Mesendoderm (in vitro differentiated cells): Measurements from ENCODE around the gene TELO2.

Source experiments
- DNase-seq: peaks from one replicate; pipeline ENCODE4 v3.0.0; 2013
- H2AK5ac ChIP-seq: 2 replicates; pipeline ENCODE4 v1.6.1; 2013; ENCODE audit warnings: low read length, inconsistent platforms
- H2BK120ac ChIP-seq: 2 replicates; pipeline ENCODE4 v1.6.1; 2013; ENCODE audit warnings: low read depth, mild to moderate bottlenecking, low read length, moderate library complexity, mixed read lengths
- H2BK15ac ChIP-seq: replicated peaks from 2 replicates; pipeline ENCODE4 v1.6.1; 2013; ENCODE audit warnings: low read depth, mild to moderate bottlenecking, moderate library complexity
- H2BK5ac ChIP-seq: 2 replicates; pipeline ENCODE4 v1.6.1; 2013; ENCODE audit warnings: low read length, inconsistent platforms
- H3K18ac ChIP-seq: 2 replicates; pipeline ENCODE4 v1.6.1; 2013; ENCODE audit warnings: mild to moderate bottlenecking, low read length, mixed read lengths
- H3K23ac ChIP-seq: one replicate; pipeline ENCODE4 v1.6.1; 2013; ENCODE audit warnings: low read length
- H3K27ac ChIP-seq: 2 replicates; pipeline ENCODE4 v1.5.1; 2013; ENCODE audit warnings: low read depth, mild to moderate bottlenecking, inconsistent platforms, low read length, moderate library complexity
- H3K27me3 ChIP-seq: 2 replicates; pipeline ENCODE4 v1.6.1; 2013; ENCODE audit warnings: low read length, control low read depth, mild to moderate bottlenecking, inconsistent platforms; ENCODE audit not compliant: insufficient read depth, poor library complexity
- H3K36me3 ChIP-seq: 2 replicates; pipeline ENCODE4 v1.6.1; 2013; ENCODE audit warnings: low read length, inconsistent platforms; ENCODE audit not compliant: control insufficient read depth, insufficient read depth
- H3K4ac ChIP-seq: one replicate; pipeline ENCODE4 v1.6.1; 2013; ENCODE audit warnings: low read depth, mild to moderate bottlenecking, low read length, moderate library complexity
- H3K4me1 ChIP-seq: 2 replicates; pipeline ENCODE4 v1.6.1; 2013; ENCODE audit warnings: low read depth, low read length, inconsistent platforms; ENCODE audit not compliant: control insufficient read depth
- H3K4me2 ChIP-seq: 2 replicates; pipeline ENCODE4 v1.6.1; 2013; ENCODE audit warnings: low read length
- H3K4me3 ChIP-seq: 2 replicates; pipeline ENCODE4 v1.5.1; 2013; ENCODE audit warnings: mild to moderate bottlenecking, low read length
- H3K56ac ChIP-seq: one replicate; pipeline ENCODE4 v1.6.1; 2013; ENCODE audit warnings: low read length
- H3K79me1 ChIP-seq: 2 replicates; pipeline ENCODE4 v1.6.1; 2013; ENCODE audit warnings: low read length, inconsistent platforms
- H3K79me2 ChIP-seq: 2 replicates; pipeline ENCODE4 v1.6.1; 2013; ENCODE audit warnings: mild to moderate bottlenecking, low read length; ENCODE audit not compliant: control insufficient read depth, insufficient read depth
- H3K9ac ChIP-seq: 2 replicates; pipeline ENCODE4 v1.6.1; 2013; ENCODE audit warnings: low read length, inconsistent platforms
- H4K5ac ChIP-seq: one replicate; pipeline ENCODE4 v1.6.1; 2013; ENCODE audit warnings: low read length
- H4K8ac ChIP-seq: one replicate; pipeline ENCODE4 v1.6.1; 2013; ENCODE audit warnings: low read depth, mild to moderate bottlenecking, control low read depth, low read length, moderate library complexity
- WGBS: extraction: QIAGEN DNeasy Blood & Tissue Kit; methylation state at CpG from one replicate; pipeline ENCODE4 v1.1.7; 2013; ENCODE audit warnings: low lambda C conversion rate, missing lambda C conversion rate; ENCODE audit not compliant: insufficient coverage; ENCODE audit errors: extremely low coverage; 5-methylcytosine and 5-hydroxymethylcytosine counted together

Gene TELO2

DNA sequence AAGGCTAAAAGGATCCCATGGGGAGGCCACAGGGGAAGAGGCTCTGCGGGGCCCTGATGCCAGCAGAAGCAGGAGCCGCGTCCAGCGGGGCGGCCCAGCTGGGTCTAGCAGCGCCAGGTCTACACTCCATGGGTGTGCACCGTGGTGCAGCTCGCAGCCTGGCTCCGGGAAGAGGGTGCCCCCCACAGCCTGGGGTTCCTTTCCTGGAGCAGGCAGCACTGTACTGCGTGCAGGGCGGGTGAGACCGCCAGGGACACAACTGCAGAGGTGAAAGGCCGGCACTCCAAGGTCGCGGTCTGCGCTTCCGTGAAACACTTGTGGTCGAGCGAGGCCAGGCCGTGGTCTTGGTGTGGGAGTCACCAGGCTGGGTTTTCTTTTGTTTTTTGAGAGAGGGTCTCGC is 42.3 kb upstream of the TELO2 start:
- peaks cover 3% of the 10 kb centered on the region for H3K36me3 ChIP-seq
- DNase-seq = no peak

DNA sequence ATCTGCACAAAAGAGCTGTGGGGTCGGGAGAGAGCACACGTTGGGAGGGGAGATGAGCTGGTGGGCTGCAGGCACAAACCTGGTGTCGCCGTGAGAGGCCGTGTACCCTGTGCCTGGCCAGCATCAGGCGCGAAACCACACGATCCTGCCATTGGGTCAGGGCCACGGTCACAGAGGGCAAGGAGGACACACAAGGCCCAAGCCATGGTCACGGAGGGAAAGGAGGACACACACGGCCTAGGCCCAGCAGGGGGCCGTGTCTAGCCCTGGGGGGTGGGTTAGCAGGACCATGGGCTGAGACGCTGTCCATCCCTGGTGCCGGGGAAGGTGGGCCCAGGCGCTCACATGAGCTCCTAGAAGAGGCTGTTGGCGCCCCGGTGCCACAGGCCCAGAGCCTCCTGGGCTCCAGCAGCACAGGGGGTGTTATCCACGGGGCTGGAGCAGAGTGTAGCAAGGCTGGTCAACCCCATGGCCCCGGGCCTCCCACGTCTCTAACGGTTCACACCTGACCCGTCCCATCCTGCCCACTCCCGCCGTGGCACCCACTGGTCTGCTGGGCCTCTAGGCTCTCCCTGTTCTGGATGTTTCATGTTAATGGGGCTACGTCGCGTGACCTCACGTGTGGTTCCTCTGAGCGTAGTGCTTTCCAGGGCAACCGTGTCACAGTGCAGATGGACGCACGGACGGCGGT is 41.3 kb upstream of the TELO2 start:
- no peak overlapping the region for H3K4ac ChIP-seq
- no peak overlapping the region for H3K27ac ChIP-seq
- H3K56ac ChIP-seq = no peak overlapping the region
- H3K79me2 ChIP-seq = no peaks in the 10 kb centered on the region
- H2BK5ac ChIP-seq = no peak overlapping the region
- no peak overlapping the region for H4K8ac ChIP-seq
- H3K27me3 ChIP-seq = no peaks in the 10 kb centered on the region
- no peak overlapping the region for H4K5ac ChIP-seq
- peaks cover 3% of the 10 kb centered on the region for H3K36me3 ChIP-seq
- H2BK120ac ChIP-seq = no peak overlapping the region
- no peak overlapping the region for H3K4me2 ChIP-seq
- H2AK5ac ChIP-seq = no peak overlapping the region
- no peaks in the 10 kb centered on the region for H3K4me1 ChIP-seq
- H3K4me3 ChIP-seq = no peak overlapping the region
- H3K9ac ChIP-seq = no peak overlapping the region
- H2BK15ac ChIP-seq = no peak overlapping the region
- H3K23ac ChIP-seq = no peak overlapping the region
- WGBS = no CpG with 5 or more reads among the region's 34 CpGs
- no peaks in the 10 kb centered on the region for H3K79me1 ChIP-seq
- no peak overlapping the region for H3K18ac ChIP-seq
- no peak for DNase-seq

More for the DNA sequence above, 42.3 kb upstream of the TELO2 start:
- H2AK5ac ChIP-seq = no peak overlapping the region
- H3K79me2 ChIP-seq = no peaks in the 10 kb centered on the region
- no peak overlapping the region for H3K18ac ChIP-seq
- WGBS = no CpG with 5 or more reads among the region's 21 CpGs
- no peak overlapping the region for H3K9ac ChIP-seq
- no peaks in the 10 kb centered on the region for H3K27me3 ChIP-seq
- H3K23ac ChIP-seq = no peak overlapping the region
- no peak overlapping the region for H2BK5ac ChIP-seq
- no peak overlapping the region for H4K8ac ChIP-seq
- H3K56ac ChIP-seq = no peak overlapping the region
- H3K79me1 ChIP-seq = no peaks in the 10 kb centered on the region
- no peak overlapping the region for H2BK120ac ChIP-seq
- H2BK15ac ChIP-seq = no peak overlapping the region
- H3K4me1 ChIP-seq = no peaks in the 10 kb centered on the region
- H3K4ac ChIP-seq = no peak overlapping the region
- no peak overlapping the region for H4K5ac ChIP-seq
- no peak overlapping the region for H3K4me2 ChIP-seq
- no peak overlapping the region for H3K4me3 ChIP-seq
- no peak overlapping the region for H3K27ac ChIP-seq

DNA sequence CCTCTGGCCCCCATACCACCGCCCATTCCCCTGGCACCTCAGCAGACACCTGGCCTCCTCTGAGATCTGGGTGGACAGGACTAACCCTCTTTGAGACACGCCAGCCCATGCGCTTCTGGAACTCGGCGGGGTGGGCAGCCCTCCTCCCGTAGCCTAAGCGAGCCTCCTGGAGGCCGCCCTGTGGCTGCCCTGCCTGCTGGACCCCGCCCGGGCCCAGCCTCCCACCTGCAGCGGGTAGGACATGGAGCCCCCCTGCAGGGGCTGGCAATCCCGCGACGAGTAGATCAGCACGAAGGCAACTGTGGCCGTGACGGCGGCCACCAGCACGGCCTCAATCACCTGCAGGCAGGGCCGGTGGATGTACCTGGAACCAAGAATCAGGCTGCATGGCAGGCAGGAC is 40.6 kb upstream of the TELO2 start:
- Histone ChIP-seq H3K4me3 (no peak overlapping the region), H2BK120ac (no peak overlapping the region), H3K4me2 (no peak overlapping the region), H3K18ac (no peak overlapping the region), H3K9ac (no peak overlapping the region), H3K79me2 (no peaks in the 10 kb centered on the region), H3K36me3 (peaks cover 3% of the 10 kb centered on the region), H2BK15ac (no peak overlapping the region), H2AK5ac (no peak overlapping the region), H3K27ac (no peak overlapping the region), H3K27me3 (no peaks in the 10 kb centered on the region), H4K8ac (no peak overlapping the region), H4K5ac (no peak overlapping the region), H3K79me1 (no peaks in the 10 kb centered on the region), H3K56ac (no peak overlapping the region), H2BK5ac (no peak overlapping the region), H3K4ac (no peak overlapping the region), H3K23ac (no peak overlapping the region), H3K4me1 (no peaks in the 10 kb centered on the region)
- no CpG with 5 or more reads among the region's 20 CpGs for WGBS
- no peak for DNase-seq

DNA sequence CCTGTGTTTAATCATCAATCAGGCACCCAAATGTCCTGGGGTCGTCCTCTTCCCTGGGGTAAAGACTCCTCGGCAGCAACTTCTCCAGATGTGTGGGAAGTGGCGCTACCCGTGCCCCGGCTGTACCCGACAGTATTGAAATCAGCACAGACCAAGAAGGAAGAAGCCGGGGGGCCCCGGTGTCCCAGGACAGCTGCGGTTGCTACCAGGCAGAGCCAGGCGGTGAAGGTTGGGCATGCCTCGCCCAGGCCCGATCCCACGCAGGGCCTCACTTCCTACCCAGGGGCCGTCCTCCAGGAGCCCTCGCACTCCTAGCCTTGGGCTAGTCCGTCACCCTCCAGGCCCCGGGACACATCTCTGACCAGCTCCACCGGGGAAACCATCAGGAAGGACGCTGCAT is 39.8 kb upstream of the TELO2 start:
- no CpG with 5 or more reads among the region's 19 CpGs for WGBS

DNA sequence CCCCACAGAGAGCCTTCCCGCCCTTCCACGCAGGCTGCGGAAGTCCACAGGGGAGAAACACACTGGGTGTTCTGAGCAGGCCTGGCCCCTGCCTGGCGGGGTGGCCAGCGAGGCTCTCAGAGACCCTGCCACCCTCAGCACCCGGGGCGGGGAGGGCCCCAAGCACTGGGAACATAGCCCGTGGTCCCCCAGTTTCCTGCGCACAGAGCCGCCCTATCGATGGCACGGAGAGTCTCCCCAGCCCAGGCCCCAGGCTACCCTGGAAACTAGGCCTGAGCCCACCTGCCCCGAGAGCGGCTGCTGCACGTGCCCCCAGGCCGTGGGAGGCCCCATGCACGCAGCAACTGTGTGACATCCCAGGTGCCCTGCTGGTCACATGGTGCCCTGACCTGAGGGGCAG is 38.6 kb upstream of the TELO2 start:
- Histone ChIP-seq H3K56ac (no peak overlapping the region), H2BK5ac (no peak overlapping the region), H3K4me2 (no peak overlapping the region), H3K79me2 (no peaks in the 10 kb centered on the region), H3K36me3 (peaks cover 3% of the 10 kb centered on the region), H3K27me3 (no peaks in the 10 kb centered on the region), H3K27ac (no peak overlapping the region), H3K9ac (no peak overlapping the region), H4K8ac (no peak overlapping the region), H3K18ac (no peak overlapping the region), H2BK120ac (no peak overlapping the region), H3K4ac (no peak overlapping the region), H2BK15ac (no peak overlapping the region), H3K79me1 (no peaks in the 10 kb centered on the region), H3K23ac (no peak overlapping the region), H3K4me1 (no peaks in the 10 kb centered on the region), H3K4me3 (no peak overlapping the region), H4K5ac (no peak overlapping the region), H2AK5ac (no peak overlapping the region)
- no CpG with 5 or more reads among the region's 17 CpGs for WGBS
- no peak for DNase-seq

More for the DNA sequence above, 39.8 kb upstream of the TELO2 start:
- H2BK5ac ChIP-seq = no peak overlapping the region
- no peak overlapping the region for H3K23ac ChIP-seq
- no peak overlapping the region for H2BK15ac ChIP-seq
- no peaks in the 10 kb centered on the region for H3K27me3 ChIP-seq
- H3K27ac ChIP-seq = no peak overlapping the region
- H3K4ac ChIP-seq = no peak overlapping the region
- H4K5ac ChIP-seq = no peak overlapping the region
- H3K4me3 ChIP-seq = no peak overlapping the region
- no peak overlapping the region for H4K8ac ChIP-seq
- no peaks in the 10 kb centered on the region for H3K79me1 ChIP-seq
- no peaks in the 10 kb centered on the region for H3K79me2 ChIP-seq
- no peak overlapping the region for H2AK5ac ChIP-seq
- no peak for DNase-seq
- H3K56ac ChIP-seq = no peak overlapping the region
- peaks cover 3% of the 10 kb centered on the region for H3K36me3 ChIP-seq
- H3K4me2 ChIP-seq = no peak overlapping the region
- no peak overlapping the region for H3K9ac ChIP-seq
- H3K18ac ChIP-seq = no peak overlapping the region
- no peaks in the 10 kb centered on the region for H3K4me1 ChIP-seq
- no peak overlapping the region for H2BK120ac ChIP-seq
